Activated B cell treated with CpG ODN at 0.5 μM for 24 hours (primary cell): ENCODE data around the gene PHTF1. TPM values are rescaled to one million over a fixed set of nuclear protein-coding genes. Genes with fewer than 3 reads are reported as not detected.

Source experiments
- ATAC-seq: fragments of 200-7000 bp; cut with Tn5 transposase; one replicate; pipeline ENCODE4 v1.10.0; 2021; ENCODE audit warnings: low read depth, mild to moderate bottlenecking, moderate library complexity
- CTCF ChIA-PET: fragments of 350-600 bp; sonication (Branson Sonifier 250); formaldehyde crosslinking; loops from one replicate; lab custom pipeline; 2021; ENCODE audit warnings: antibody characterized with exemption; lab: Charles Lee
- POLR2A ChIA-PET: fragments of 350-600 bp; sonication (Branson Sonifier 250); formaldehyde crosslinking; loops from one replicate; lab custom pipeline; 2021; ENCODE audit warnings: antibody characterized with exemption; lab: Charles Lee
- DNase-seq: peaks from one replicate; pipeline ENCODE4 v3.0.0; 2022
- H3K27ac Mint-ChIP-seq: one replicate; pipeline ENCODE4 v1.8.0; 2020; ENCODE audit warnings: mixed read lengths
- H3K27me3 Mint-ChIP-seq: one replicate; pipeline ENCODE4 v1.8.0; 2021; ENCODE audit warnings: mixed read lengths
- H3K36me3 Mint-ChIP-seq: one replicate; pipeline ENCODE4 v1.8.0; 2021; ENCODE audit warnings: low read depth, mixed read lengths
- H3K4me1 Mint-ChIP-seq: one replicate; pipeline ENCODE4 v1.8.0; 2021; ENCODE audit warnings: mixed read lengths
- H3K4me3 Mint-ChIP-seq: one replicate; pipeline ENCODE4 v1.8.0; 2020; ENCODE audit warnings: mild to moderate bottlenecking, mixed read lengths
- H3K9me3 Mint-ChIP-seq: one replicate; pipeline ENCODE4 v1.8.0; 2020; ENCODE audit warnings: mixed read lengths
- CTCF ChIP-seq: fragments of 200-600 bp; IDR thresholded peaks from one replicate; pipeline ENCODE4 v1.8.0; 2022; ENCODE audit warnings: antibody characterized with exemption, mild to moderate bottlenecking
- intact Hi-C: fragments of 100-400 bp; cut with micrococcal nuclease; formaldehyde crosslinking; loops from one replicate; pipeline ENCODE4 v1.15.1; 2024
- total RNA-seq: library from RNA; stranded (reverse); gene quantifications from 2 replicates; pipeline ENCODE4 v1.2.3, GENCODE V29; 2022

Gene PHTF1
- total RNA-seq, 1 donor from 2014 or later = 25.0 TPM

- CTCF ChIA-PET = no interaction called here
- Mint-ChIP-seq H3K4me1 (peaks cover 30% of the 10 kb centered on the region), H3K9me3 (no peaks in the 10 kb centered on the region), H3K27me3 (no peaks in the 10 kb centered on the region), H3K27ac (no peak overlapping the region), H3K36me3 (peaks cover 23% of the 10 kb centered on the region), H3K4me3 (no peak overlapping the region)
- intact Hi-C loops = no loop called here
- POLR2A ChIA-PET = interaction anchor here (0.7 kb wide), 1 partner anchor 22 kb away, joined by 6 read pairs; the partner anchor contains the start of gene PHTF1
- no peak for TF ChIP-seq CTCF
- DNase-seq (no peak), ATAC-seq (no peak)
Observed at GRCh38 chr1:113780374-113781146, 21.3 kb upstream of the PHTF1 start.

GRCh38 chr1:113779542-113779941 lies 20.3 kb upstream of the PHTF1 start:
- DNase-seq = no peak
- CTCF ChIA-PET = no interaction called here
- Mint-ChIP-seq H3K27me3 (no peaks in the 10 kb centered on the region), H3K27ac (no peak overlapping the region), H3K36me3 (peaks cover 28% of the 10 kb centered on the region), H3K9me3 (no peaks in the 10 kb centered on the region), H3K4me3 (no peak overlapping the region), H3K4me1 (peaks cover 28% of the 10 kb centered on the region)
- no peak for ATAC-seq
- POLR2A ChIA-PET = no interaction called here
- intact Hi-C loops = no loop called here
- no peak for TF ChIP-seq CTCF

- Mint-ChIP-seq H3K36me3 (peaks cover 30% of the 10 kb centered on the region), H3K9me3 (no peaks in the 10 kb centered on the region), H3K27ac (no peak overlapping the region), H3K4me3 (no peak overlapping the region), H3K4me1 (peaks cover 10% of the 10 kb centered on the region), H3K27me3 (no peaks in the 10 kb centered on the region)
- ATAC-seq (no peak), DNase-seq (no peak)
- ChIA-PET POLR2A (no interaction called here), CTCF (interaction anchor here (0.6 kb wide), 1 partner anchor 19 kb away, joined by 5 read pairs; no protein-coding TSS in a partner anchor)
- intact Hi-C loops = loop anchor here (2.0 kb wide), 1 partner anchor 13 kb away; no protein-coding TSS in a partner anchor
- no peak for TF ChIP-seq CTCF
Observed at GRCh38 chr1:113777561-113777960, 18.3 kb upstream of the PHTF1 start.

GRCh38 chr1:113770031-113770430 lies 10.7 kb upstream of the PHTF1 start:
- Mint-ChIP-seq H3K27ac (no peak overlapping the region), H3K4me3 (no peak overlapping the region), H3K9me3 (no peaks in the 10 kb centered on the region), H3K27me3 (no peaks in the 10 kb centered on the region), H3K36me3 (peaks cover 61% of the 10 kb centered on the region), H3K4me1 (peaks cover 12% of the 10 kb centered on the region)
- ATAC-seq = no peak
- ChIA-PET POLR2A (interaction anchor here (0.6 to 1.4 kb wide), 2 partner anchors 10 to 11 kb away, joined by 3 to 12 read pairs; partner anchors contain the start of gene PHTF1), CTCF (interaction anchor here (0.6 kb wide), 1 partner anchor 870 kb away, joined by 3 read pairs; no protein-coding TSS in a partner anchor)
- TF ChIP-seq CTCF = no peak
- no peak for DNase-seq
- intact Hi-C loops = no loop called here

- H3K4me3 Mint-ChIP-seq = no peak overlapping the region
- ATAC-seq = no peak
- POLR2A ChIA-PET = interaction anchor here (0.6 kb wide), 1 partner anchor 10 kb away, joined by 12 read pairs; the partner anchor contains the start of gene PHTF1
- CTCF ChIA-PET = interaction anchor here (0.6 kb wide), 1 partner anchor 869 kb away, joined by 3 read pairs; no protein-coding TSS in a partner anchor
- H3K9me3 Mint-ChIP-seq = no peaks in the 10 kb centered on the region
- TF ChIP-seq CTCF = no peak
- H3K27ac Mint-ChIP-seq = no peak overlapping the region
- peaks cover 12% of the 10 kb centered on the region for H3K4me1 Mint-ChIP-seq
- no peaks in the 10 kb centered on the region for H3K27me3 Mint-ChIP-seq
- intact Hi-C loops = loop anchor here (2.0 kb wide), 1 partner anchor 13 kb away; no protein-coding TSS in a partner anchor
- peaks cover 63% of the 10 kb centered on the region for H3K36me3 Mint-ChIP-seq
- no peak for DNase-seq
Observed at GRCh38 chr1:113769601-113769970, 10.3 kb upstream of the PHTF1 start.
